HCT116 (cell line): ENCODE data around the gene PPP1CB.

Experiments used
- ATF3 ChIP-seq: IDR thresholded peaks from 2 replicates; pipeline ENCODE4 v1.6.1; 2012
- CEBPB ChIP-seq: IDR thresholded peaks from 2 replicates; pipeline ENCODE4 v1.6.1; 2012; ENCODE audit warnings: low read depth
- CTCF ChIP-seq, 3 experiments: fragments of 200-600 bp in 1 of 3; sonication (generic) in 1 of 3; IDR thresholded peaks in 2 of 3; conservative IDR thresholded peaks in 1 of 3; 2 replicates each; pipeline ENCODE4 v1.5.1; 2012 to 2017; ENCODE audit warnings: low read depth in 2 of 3, low read length in 2 of 3, antibody characterized with exemption in 1 of 3, borderline replicate concordance in 1 of 3, control low read depth in 1 of 3, mild to moderate bottlenecking in 1 of 3, mixed read lengths in 1 of 3, mixed run types in 1 of 3, moderate library complexity in 1 of 3; ENCODE audit not compliant: insufficient read depth in 1 of 3
- EZH2 ChIP-seq: fragments of 200-600 bp; sonication (generic); IDR thresholded peaks from 2 replicates; pipeline ENCODE4 v1.6.1; 2017; ENCODE audit warnings: antibody characterized with exemption, mixed run types
- EZH2phosphoT487 ChIP-seq: fragments of 200-600 bp; IDR thresholded peaks from 2 replicates; pipeline ENCODE4 v1.6.1; 2018; ENCODE audit warnings: antibody characterized with exemption, borderline replicate concordance
- POLR2A ChIP-seq: IDR thresholded peaks from 2 replicates; pipeline ENCODE4 v1.7.0; 2011; ENCODE audit warnings: borderline replicate concordance; ENCODE audit not compliant: insufficient read depth, insufficient read length; ENCODE audit errors: extremely low read depth
- POLR2AphosphoS5 ChIP-seq: IDR thresholded peaks from 2 replicates; pipeline ENCODE4 v1.6.1; 2011; ENCODE audit warnings: mild to moderate bottlenecking, low read depth, low read length, moderate library complexity
- RAD21 ChIP-seq: IDR thresholded peaks from 2 replicates; pipeline ENCODE4 v1.6.1; 2012; ENCODE audit warnings: low read depth, mild to moderate bottlenecking
- TCF7L2 ChIP-seq: IDR thresholded peaks from 2 replicates; pipeline ENCODE4 v1.7.0; 2011; ENCODE audit warnings: borderline replicate concordance, inconsistent platforms; ENCODE audit not compliant: insufficient read depth, insufficient read length; ENCODE audit errors: extremely low read depth
- ZBTB33 ChIP-seq: IDR thresholded peaks from 2 replicates; pipeline ENCODE4 v1.6.1; 2011; ENCODE audit warnings: mild to moderate bottlenecking, low read length, moderate library complexity; ENCODE audit not compliant: insufficient replicate concordance; ENCODE audit errors: extremely low read depth
- ZFX ChIP-seq: fragments of 450-650 bp; IDR thresholded peaks from 2 replicates; pipeline ENCODE4 v1.6.1; 2017
- ZNF274 ChIP-seq: fragments of 200-500 bp; sonication (Bioruptor generic); IDR thresholded peaks from 2 replicates; pipeline ENCODE4 v1.6.1; 2014; ENCODE audit warnings: mild to moderate bottlenecking, low read depth, low read length, inconsistent platforms

GRCh38 chr2:28809927-28810326 is 58.3 kb downstream of the PPP1CB start:
- TF ChIP-seq EZH2phosphoT487 (no peak), ZFX (no peak), RAD21 (no peak), CTCF (IDR thresholded peaks at IDR 0.05 in 2 of 3, conservative IDR thresholded peaks at IDR 0.05 in 1 of 3; ENCODE audit: borderline replicate concordance in 1 of 3, insufficient read depth in 1 of 3, low read depth in 2 of 3, low read length in 2 of 3) (no peak), POLR2A (no peak), ZBTB33 (no peak), EZH2 (no peak), POLR2AphosphoS5 (no peak), ATF3 (no peak), TCF7L2 (no peak), ZNF274 (no peak), CEBPB (no peak)
